Eye (tissue), 1 donor: ENCODE results near the gene TCERG1.

Experiments used
- DNase-seq: peaks from one replicate; pipeline ENCODE4 v3.0.0-alpha.2; 2015

The TCERG1 gene

DNA sequence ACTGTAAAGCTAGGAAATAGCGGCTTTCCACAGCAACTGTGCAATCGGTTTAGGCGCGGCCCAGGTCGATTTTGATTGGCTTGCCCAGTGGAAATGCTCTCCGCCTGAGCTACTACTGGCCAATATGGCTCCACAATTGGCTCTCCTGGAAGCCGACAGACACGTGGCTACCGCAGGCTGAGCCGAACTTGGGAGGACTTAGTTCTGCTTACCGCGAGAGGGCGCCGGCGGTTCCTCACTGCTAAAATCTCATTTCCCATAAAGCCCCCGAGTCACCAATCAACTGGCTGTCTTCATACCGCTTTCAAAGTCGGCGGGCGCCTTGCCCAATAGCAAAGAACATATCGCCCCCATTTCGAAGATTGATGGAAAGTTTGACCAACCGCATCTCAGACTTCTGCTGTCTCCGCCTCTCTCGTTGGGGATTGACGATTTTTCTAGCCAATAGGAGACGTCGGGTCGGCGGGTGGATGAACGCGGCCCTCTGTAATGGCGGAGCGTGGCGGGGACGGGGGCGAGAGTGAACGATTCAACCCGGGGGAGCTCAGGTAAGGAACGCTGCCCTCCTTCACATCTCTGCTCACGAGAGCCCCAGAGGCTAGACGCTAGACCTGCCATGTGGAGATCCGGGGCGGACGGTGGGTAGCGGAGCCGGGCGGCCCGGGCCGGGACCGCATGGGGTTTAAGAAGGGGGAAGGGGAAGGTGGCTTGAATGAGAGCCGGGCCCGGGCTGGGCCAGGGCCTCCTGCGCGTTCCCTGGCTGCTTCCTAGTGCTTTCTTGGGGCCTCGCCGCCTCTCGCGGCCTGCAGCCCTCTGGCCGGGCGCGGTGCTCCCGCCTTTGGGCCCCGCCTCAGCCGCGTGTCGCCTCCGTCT is at the start of gene TCERG1:
Gene TCERG1 (plus strand): TSS at position 473 of the 873 bp plus-strand sequence. CDS start 17 bp downstream, at position 490.
- peak; percentile 100 for DNase-seq

- peak; percentile 58 for DNase-seq
Measured at GRCh38 chr5:146398826-146399225, 48.3 kb upstream of the TCERG1 start.

DNA sequence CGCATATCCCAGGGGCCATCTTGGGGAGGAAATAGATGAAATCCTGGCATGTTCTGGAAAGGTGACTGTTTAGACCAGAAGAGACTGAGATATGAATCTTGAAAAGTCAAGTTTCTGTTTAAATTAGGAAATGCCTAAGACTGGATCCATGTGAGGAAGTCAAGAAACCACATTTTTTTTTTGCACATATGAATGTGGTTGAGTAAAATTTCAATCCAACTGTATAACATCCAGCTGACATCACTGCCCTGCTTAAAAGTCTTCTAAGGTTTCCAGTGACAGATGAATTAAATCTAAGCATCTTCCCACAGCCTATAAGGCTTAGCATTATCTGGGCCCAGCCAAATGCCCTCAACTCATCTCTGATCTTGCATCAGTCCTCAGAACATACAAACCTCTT is 47.7 kb upstream of the TCERG1 start:
- DNase-seq = peak; percentile 19

GRCh38 chr5:146400201-146400600 is 46.9 kb upstream of the TCERG1 start:
- DNase-seq = peak; percentile 74

GRCh38 chr5:146401021-146401420 is 46.1 kb upstream of the TCERG1 start:
- DNase-seq = no peak

GRCh38 chr5:146402949-146403348 is 44.2 kb upstream of the TCERG1 start:
- no peak for DNase-seq

DNA sequence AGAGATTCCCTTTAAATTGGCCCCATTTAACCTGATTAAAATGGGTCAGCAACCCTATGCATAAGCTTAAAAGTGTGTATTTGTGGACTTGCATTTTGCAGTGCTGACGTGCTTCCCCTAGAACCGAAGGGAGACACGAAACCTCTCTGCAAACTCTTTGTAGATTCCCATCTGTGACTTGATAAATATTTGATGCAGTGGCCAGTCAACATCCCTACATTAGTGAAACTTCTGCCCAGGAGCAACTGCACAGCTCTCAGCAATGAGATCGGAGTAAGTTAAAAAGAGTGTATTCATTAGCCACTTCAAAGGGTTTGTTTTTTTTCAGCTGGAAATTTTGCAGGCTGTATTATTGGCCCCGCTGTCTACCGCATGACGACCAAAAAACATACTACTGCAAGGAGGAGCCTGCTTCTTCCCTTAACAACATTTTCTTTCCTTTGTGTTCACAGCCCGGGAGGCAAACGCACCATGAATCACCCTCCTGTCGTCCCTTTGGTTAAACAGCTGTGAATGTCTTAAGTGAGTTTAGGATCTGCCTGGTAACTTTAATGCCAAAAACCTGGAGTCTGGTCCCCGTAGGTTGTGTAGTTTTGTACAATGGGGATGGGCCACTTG is 38.0 kb upstream of the TCERG1 start:
- peak; percentile 75 for DNase-seq

DNA sequence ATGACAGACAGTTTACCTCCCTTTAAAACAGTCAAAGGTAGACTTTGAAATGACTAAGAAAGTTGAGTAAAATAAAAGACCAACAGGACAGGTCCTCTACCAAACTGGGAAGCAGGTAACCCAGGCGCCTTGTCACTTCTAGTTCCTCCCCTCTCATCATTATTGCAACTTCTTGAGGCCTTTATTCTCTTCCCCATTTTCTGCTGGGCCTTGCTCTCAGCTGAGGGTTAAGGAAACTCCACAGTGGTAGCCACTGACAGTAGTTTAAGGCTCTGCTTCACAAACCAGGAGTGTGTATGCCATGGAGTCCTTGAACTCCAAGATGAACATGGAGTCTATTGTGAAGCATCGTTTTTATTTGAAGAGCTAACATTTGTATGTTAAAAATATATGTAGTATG is 36.9 kb upstream of the TCERG1 start:
- DNase-seq = no peak

DNA sequence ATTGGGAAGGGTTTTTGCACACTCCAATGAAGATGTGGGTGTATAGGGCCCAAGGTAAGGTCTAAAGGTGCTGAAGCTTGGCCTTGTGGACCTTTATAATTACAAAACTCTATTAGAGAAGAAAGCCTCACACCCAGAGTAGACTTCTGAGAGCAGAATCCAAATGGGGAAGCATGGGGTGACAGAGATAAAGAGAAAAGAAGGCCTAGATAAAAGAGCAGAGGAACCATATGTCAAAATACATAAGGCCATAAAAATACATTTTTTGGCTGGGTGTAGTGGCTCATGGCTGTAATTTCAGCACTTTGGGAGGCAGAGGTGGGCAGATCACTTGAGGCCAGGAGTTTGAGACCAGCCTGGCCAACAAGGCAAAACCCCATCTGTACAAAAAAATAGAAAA is 27.4 kb upstream of the TCERG1 start:
- no peak for DNase-seq

DNA sequence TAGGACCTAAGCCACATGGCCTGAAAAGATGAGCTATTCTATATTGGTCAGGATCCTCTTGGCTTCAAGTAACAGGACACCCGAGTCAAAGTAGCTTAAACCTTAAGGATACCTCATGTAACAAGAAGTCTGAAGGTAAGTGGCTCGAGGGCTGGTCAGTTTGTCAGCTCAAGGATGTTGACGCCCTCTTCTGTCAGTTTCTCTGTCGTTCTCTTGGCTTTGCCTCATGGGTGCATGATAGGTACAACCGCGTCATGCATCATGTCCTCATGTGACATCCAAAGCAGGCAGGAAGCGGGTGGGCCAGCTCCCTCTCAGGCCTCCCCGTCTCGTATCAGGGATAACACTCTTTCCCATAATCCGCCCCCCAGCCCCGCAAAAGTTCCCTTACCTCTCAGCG is 22.1 kb upstream of the TCERG1 start:
- no peak for DNase-seq

DNA sequence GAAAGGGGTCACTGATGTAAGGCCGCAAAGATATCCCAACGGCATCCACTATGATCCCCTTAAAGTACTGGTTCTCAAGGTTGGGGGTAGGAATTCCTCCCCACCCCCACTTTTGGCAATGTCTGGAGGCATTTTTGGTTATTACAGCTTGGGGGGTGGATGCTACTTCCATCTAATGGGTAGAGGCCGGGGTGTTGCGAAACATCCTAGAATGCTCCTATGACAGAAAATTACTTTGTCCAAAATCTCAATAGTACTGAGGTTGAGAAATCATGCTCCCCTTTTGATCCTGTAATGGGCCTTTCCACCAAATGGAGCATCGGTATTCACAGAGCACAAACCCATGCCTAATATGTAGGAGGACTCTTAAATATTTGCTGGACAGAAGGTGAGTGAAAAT is 20.8 kb upstream of the TCERG1 start:
- DNase-seq = no peak

DNA sequence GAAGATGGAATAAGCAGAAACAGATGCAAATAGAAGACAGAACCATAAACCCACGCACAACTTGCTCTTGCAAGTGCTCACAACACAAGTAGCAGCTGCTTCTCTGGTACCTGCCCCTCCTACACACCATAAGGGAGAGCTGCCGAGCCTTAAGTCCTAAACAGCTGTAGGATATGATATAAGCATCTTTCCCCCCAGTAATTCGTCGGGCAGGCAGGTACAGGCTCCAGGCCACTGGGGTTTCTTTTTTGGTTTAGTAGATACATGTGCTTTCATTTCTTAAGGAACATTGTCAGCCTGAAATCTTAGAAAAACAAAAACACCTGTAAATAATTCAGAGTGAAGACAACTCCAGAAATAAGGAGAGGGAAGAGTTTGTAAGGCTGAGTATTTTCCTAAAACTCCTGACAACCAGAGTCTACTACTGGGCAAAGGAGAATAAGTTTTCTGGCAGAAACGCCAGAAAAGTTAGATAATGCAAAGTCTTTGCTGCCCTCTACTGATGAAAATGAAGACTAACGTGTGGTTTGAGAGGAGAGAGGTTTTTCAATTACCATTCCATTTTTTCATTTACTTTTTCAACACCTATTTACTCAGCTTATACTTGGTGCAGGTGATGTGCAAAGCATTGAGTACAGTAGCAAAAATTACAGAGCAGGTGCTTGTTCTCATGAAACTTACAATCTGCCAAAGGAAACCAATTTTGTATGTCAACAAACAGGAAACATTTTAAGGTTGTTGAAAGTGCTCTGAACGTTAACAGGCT is 20.1 kb upstream of the TCERG1 start:
- DNase-seq = peak; percentile 73

- no peak for DNase-seq
Measured at GRCh38 chr5:146427619-146427997, 19.5 kb upstream of the TCERG1 start.

DNA sequence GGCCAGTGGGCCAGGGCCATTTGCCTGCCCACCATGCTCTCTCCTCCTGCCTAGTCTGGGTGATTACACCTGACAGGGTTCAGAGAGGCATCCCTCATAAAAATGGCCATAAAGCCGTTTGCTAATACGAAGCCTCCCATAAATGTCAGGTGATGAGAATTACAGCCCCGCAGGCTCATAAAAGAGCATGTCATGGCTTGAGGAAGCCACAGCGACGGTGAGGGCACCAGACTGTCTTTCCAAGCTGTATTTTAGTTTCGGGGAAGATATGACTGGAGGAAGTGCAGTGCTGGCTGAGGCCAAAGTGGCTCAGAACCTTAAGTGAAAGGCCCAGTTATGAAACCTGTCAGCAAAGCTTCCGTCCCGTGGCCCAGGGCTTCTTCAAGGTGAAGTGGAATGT is 18.5 kb upstream of the TCERG1 start:
- DNase-seq = no peak

DNA sequence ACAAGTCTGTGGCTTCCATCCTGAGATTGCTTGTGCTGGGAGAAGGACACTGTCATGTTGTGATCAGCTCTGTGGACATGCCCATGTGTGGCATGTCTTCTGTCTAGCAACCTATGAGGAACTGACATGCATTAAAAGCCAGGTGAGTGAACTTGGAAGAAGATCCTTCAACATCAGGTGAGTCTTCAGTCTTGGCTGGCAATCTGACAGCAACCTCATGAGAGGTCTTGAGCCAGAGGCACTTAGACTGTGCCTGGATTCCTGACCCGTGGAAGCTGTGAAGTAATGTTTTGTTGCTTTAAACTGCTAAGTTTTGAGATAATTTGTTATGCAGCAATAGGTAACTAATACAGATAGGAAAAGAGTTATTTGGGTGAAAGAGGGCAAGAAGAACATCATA is 6.8 kb upstream of the TCERG1 start:
- no peak for DNase-seq

GRCh38 chr5:146440870-146441495 is 6.2 kb upstream of the TCERG1 start:
- no peak for DNase-seq

DNA sequence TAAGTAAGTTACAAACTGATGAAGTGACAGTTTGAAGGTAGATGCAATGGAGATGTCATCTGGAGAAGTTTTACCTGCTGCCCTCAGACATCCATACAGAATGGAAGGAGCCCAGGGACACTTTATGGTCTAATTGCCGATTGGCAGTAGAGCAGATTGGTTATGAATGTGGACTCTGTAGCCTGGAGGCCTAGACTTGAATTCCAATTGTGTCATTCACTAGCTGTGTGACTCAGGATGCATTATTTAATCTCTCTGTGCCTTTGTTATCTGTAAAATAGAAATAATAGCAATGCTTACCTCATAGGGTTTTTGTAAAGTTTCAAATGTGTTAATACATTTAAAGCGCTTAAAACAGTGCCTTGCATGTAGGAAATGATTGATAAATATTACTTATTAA is 5.2 kb upstream of the TCERG1 start:
- no peak for DNase-seq

GRCh38 chr5:146447734-146448380 is 724 bp downstream of the TCERG1 start:
- DNase-seq = no peak

DNA sequence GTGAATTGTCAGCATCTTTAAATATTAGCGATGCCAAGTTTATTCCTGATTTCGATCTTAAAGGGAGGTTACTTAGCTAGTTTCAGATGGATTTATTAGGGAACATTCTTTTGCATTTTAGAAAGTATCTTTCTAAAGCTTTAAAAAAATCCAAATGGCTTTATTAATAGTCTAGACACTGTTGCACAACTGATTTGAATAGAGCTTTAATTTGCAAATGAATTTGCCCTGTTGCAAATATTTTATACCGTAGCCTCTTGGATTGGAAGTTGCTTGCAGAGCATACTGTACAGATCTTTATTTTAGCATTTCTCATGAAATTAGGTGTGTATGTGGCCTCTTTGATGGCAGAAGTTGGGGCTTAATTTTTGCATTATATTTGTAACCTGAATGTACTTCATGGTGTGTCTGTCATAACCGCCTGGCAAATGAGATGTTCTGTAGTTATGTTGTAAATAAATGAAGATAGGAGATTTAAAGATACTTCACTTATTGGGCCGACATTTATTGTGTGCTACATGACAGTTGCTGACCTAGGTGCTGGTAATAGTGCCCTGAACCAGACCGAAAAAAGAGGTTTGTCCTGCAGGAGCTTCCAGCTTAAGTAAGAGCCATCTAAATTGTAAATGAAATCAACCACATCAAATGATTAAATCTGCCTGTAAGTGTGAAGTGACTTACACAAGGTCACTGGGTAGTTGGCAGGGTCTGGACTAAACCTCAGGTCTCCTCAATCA is 1.8 kb downstream of the TCERG1 start:
- DNase-seq = no peak

GRCh38 chr5:146450002-146450401 is 2.9 kb downstream of the TCERG1 start:
- DNase-seq = no peak

- no peak for DNase-seq
Measured at GRCh38 chr5:146451411-146451810, 4.3 kb downstream of the TCERG1 start.

DNA sequence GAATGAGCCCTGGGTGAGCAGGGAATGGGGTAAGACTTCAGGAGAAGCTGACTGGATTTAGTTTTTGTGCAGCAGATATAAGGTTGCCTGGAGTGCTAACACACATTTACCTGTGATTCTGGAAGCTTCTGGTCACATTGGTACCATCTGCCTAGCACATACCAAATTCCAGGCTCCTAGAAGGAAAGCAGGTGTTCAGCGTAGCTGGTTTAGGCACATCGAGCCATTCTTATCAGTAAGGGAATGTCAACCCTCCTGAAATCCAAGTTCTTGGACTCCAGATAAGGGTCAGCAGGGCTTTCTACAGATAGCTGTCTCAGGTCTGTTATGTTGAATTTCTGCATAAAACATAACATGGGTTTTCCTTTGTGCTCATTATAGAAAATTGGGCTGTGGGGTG is 10.3 kb downstream of the TCERG1 start:
- DNase-seq = no peak
